ENCODE measurements around the gene ALPK1.

DNA sequence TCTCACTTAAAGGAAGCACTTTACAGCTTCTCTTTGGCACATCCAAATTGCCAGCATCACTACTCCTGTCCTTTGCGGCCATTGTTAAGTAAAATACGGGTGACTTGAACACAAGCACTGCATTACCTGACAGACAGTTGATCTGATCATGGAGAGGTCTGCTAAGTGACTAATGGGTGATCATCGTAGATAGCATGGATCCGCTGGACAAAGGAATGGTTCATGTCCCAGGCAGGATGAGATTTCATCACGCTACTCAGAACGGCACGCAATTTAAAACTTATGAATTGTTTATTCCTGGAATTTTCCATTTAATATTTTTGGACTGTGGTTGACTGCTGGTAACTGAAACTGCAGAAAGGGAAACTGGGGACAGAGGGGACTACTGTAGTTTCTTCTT, 124.7 kb downstream of the ALPK1 start:
- TF ChIP-seq YY1 (IDR thresholded peaks at IDR 0.05; ENCODE audit: insufficient read depth, insufficient read length) = no peak
- no peak for TF ChIP-seq ZNF274 (IDR thresholded peaks at IDR 0.05; ENCODE audit: low read depth, low read length)

Measured in NT2/D1 (cell line).